Tibial nerve (tissue), 4 donors: ENCODE data around the gene INPP5K.

ENCODE experiments used
- EP300 ChIP-seq, 2 donors: sonication (generic); formaldehyde crosslinking; IDR thresholded peaks; one replicate each; pipeline ENCODE4 v1.6.1; 2017; ENCODE audit warnings: antibody characterized with exemption in 2 of 2, mild to moderate bottlenecking in 1 of 2
- POLR2A ChIP-seq, 2 donors: fragments of 450-650 bp; IDR thresholded peaks; one replicate each; pipeline ENCODE4 v1.6.1; 2017; ENCODE audit warnings: antibody characterized with exemption in 2 of 2, mild to moderate bottlenecking in 2 of 2, moderate library complexity in 2 of 2
- TF ChIP-seq, protein P1 (sequence below), 5 experiments: fragments of 200-600 bp in 3 of 5; fragments of 450-650 bp in 2 of 5; sonication (generic) in 3 of 5; IDR thresholded peaks; one replicate each; pipeline ENCODE4 v1.5.1; 2016 to 2019; ENCODE audit warnings: antibody characterized with exemption in 5 of 5, mild to moderate bottlenecking in 3 of 5, moderate library complexity in 2 of 5

DNA sequence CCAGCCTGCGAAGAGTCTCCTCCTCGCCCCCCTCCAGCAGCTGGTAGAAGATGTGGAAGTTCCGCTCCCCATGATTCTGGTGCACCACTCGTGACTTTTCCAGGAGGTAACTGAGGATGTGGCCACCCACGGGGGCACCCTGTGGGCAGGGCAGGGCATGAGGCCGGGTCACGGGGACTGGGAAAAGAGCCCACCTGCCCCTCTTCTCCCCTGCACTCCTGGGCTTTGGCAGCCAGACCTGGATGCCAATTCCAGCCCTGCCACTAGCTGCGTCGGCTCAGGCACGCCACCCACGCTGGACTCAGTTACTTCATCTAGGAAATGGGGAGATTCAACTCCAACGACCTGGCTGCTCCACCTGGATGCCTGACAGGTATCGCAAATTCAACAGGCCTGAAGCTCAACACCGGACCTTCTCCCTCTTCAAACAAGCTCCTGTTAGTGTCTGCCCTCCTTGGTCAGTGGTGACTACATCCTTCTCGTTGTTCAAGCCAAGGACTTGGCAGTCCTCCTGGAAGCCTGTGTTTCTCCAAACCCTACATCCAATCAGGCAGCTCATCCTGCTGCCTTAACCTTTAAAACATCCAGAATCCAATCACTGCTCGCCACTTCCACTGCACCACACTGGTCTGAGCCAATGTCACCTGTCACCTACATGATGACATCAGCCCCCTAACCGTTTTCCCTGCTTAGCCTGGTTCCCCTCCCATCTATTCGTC is 35.5 kb downstream of the INPP5K start:
- TF ChIP-seq, protein P1, sequence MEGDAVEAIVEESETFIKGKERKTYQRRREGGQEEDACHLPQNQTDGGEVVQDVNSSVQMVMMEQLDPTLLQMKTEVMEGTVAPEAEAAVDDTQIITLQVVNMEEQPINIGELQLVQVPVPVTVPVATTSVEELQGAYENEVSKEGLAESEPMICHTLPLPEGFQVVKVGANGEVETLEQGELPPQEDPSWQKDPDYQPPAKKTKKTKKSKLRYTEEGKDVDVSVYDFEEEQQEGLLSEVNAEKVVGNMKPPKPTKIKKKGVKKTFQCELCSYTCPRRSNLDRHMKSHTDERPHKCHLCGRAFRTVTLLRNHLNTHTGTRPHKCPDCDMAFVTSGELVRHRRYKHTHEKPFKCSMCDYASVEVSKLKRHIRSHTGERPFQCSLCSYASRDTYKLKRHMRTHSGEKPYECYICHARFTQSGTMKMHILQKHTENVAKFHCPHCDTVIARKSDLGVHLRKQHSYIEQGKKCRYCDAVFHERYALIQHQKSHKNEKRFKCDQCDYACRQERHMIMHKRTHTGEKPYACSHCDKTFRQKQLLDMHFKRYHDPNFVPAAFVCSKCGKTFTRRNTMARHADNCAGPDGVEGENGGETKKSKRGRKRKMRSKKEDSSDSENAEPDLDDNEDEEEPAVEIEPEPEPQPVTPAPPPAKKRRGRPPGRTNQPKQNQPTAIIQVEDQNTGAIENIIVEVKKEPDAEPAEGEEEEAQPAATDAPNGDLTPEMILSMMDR (IDR thresholded peaks at IDR 0.05), result no peak
- no peak for TF ChIP-seq POLR2A (IDR thresholded peaks at IDR 0.05)
- no peak for TF ChIP-seq EP300 (IDR thresholded peaks at IDR 0.05)
